Measurements from ENCODE around the gene PIEZO1. TPM values are rescaled to one million over a fixed set of nuclear protein-coding genes. Genes with fewer than 3 reads are reported as not detected.
A peak's percentile ranks its signal among the peaks of the same experiment; 100 is the strongest.

The PIEZO1 gene
- total RNA-seq, 1 donor from 2014 or later, result 247 TPM

- no peaks in the 10 kb centered on the region for H3K9me3 Mint-ChIP-seq (ENCODE audit: unreplicated experiment)
Observed at GRCh38 chr16:88815901-88816589, 31.0 kb upstream of the PIEZO1 start.

GRCh38 chr16:88815227-88815626, 30.2 kb upstream of the PIEZO1 start:
- Histone ChIP-seq H3K4me3 (ENCODE audit: insufficient read depth, low read depth, low read length) (no peak overlapping the region), H3K9ac (ENCODE audit: low read length) (no peak overlapping the region), H3K4me2 (ENCODE audit: low read length) (no peak overlapping the region), H3K4me1 (ENCODE audit: insufficient read depth, low read length) (peaks cover 14% of the 10 kb centered on the region), H3K79me2 (ENCODE audit: insufficient read depth, low read length) (peaks cover 15% of the 10 kb centered on the region), H3K27ac (ENCODE audit: low read depth, low read length) (no peak overlapping the region), H3K27me3 (ENCODE audit: insufficient read depth, low read length) (no peaks in the 10 kb centered on the region), H3K36me3 (ENCODE audit: insufficient read depth, low read length) (no peaks in the 10 kb centered on the region), H3K9me3 (ENCODE audit: insufficient read depth, low read depth, low read length) (no peaks in the 10 kb centered on the region), H4K20me1 (ENCODE audit: insufficient read depth, low read length) (peaks cover 9% of the 10 kb centered on the region), H2AFZ (ENCODE audit: low read depth, low read length) (no peak overlapping the region)
- Mint-ChIP-seq H3K4me3 (ENCODE audit: unreplicated experiment) (no peak overlapping the region), H3K9me3 (ENCODE audit: unreplicated experiment) (no peaks in the 10 kb centered on the region), H3K27ac (ENCODE audit: unreplicated experiment) (no peak overlapping the region), H3K27me3 (ENCODE audit: low read depth, unreplicated experiment) (no peaks in the 10 kb centered on the region), H3K4me1 (ENCODE audit: low read depth, unreplicated experiment) (peaks cover 2% of the 10 kb centered on the region), H3K36me3 (ENCODE audit: low read depth, unreplicated experiment) (peaks cover 1% of the 10 kb centered on the region)
- TF ChIP-seq, protein P1, sequence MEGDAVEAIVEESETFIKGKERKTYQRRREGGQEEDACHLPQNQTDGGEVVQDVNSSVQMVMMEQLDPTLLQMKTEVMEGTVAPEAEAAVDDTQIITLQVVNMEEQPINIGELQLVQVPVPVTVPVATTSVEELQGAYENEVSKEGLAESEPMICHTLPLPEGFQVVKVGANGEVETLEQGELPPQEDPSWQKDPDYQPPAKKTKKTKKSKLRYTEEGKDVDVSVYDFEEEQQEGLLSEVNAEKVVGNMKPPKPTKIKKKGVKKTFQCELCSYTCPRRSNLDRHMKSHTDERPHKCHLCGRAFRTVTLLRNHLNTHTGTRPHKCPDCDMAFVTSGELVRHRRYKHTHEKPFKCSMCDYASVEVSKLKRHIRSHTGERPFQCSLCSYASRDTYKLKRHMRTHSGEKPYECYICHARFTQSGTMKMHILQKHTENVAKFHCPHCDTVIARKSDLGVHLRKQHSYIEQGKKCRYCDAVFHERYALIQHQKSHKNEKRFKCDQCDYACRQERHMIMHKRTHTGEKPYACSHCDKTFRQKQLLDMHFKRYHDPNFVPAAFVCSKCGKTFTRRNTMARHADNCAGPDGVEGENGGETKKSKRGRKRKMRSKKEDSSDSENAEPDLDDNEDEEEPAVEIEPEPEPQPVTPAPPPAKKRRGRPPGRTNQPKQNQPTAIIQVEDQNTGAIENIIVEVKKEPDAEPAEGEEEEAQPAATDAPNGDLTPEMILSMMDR (IDR thresholded peaks at IDR 0.05; ENCODE audit: insufficient read depth, low read depth, low read length), result no peak
- no peak for TF ChIP-seq EZH2 (IDR thresholded peaks at IDR 0.05; ENCODE audit: insufficient read depth, low read length)
- no peak for DNase-seq (ENCODE audit: low read depth)
- no peak for FAIRE-seq

More at GRCh38 chr16:88815901-88816589, 31.0 kb upstream of the PIEZO1 start:
- TF ChIP-seq EZH2 (IDR thresholded peaks at IDR 0.05; ENCODE audit: insufficient read depth, low read length), result no peak
- TF ChIP-seq, protein P1 (IDR thresholded peaks at IDR 0.05; ENCODE audit: insufficient read depth, low read depth, low read length), result peak; percentile 36
- no peaks in the 10 kb centered on the region for H3K27me3 Mint-ChIP-seq (ENCODE audit: low read depth, unreplicated experiment)
- H3K4me1 ChIP-seq (ENCODE audit: insufficient read depth, low read length), result peaks cover 6% of the 10 kb centered on the region
- H3K4me3 Mint-ChIP-seq (ENCODE audit: unreplicated experiment), result no peak overlapping the region
- no peak overlapping the region for H2AFZ ChIP-seq (ENCODE audit: low read depth, low read length)
- no peaks in the 10 kb centered on the region for H3K27me3 ChIP-seq (ENCODE audit: insufficient read depth, low read length)
- H3K4me2 ChIP-seq (ENCODE audit: low read length), result no peak overlapping the region
- H3K36me3 Mint-ChIP-seq (ENCODE audit: low read depth, unreplicated experiment), result peaks cover 1% of the 10 kb centered on the region
- peaks cover 2% of the 10 kb centered on the region for H3K4me1 Mint-ChIP-seq (ENCODE audit: low read depth, unreplicated experiment)
- FAIRE-seq (no peak), DNase-seq (ENCODE audit: low read depth) (no peak)
- no peak overlapping the region for H3K27ac Mint-ChIP-seq (ENCODE audit: unreplicated experiment)
- H3K9ac ChIP-seq (ENCODE audit: low read length), result no peak overlapping the region
- peaks cover 7% of the 10 kb centered on the region for H3K79me2 ChIP-seq (ENCODE audit: insufficient read depth, low read length)
- H3K27ac ChIP-seq (ENCODE audit: low read depth, low read length), result no peak overlapping the region
- H4K20me1 ChIP-seq (ENCODE audit: insufficient read depth, low read length), result peaks cover under 1% of the 10 kb centered on the region
- no peak overlapping the region for H3K4me3 ChIP-seq (ENCODE audit: insufficient read depth, low read depth, low read length)
- no peaks in the 10 kb centered on the region for H3K9me3 ChIP-seq (ENCODE audit: insufficient read depth, low read depth, low read length)
- H3K36me3 ChIP-seq (ENCODE audit: insufficient read depth, low read length), result no peaks in the 10 kb centered on the region

DNA sequence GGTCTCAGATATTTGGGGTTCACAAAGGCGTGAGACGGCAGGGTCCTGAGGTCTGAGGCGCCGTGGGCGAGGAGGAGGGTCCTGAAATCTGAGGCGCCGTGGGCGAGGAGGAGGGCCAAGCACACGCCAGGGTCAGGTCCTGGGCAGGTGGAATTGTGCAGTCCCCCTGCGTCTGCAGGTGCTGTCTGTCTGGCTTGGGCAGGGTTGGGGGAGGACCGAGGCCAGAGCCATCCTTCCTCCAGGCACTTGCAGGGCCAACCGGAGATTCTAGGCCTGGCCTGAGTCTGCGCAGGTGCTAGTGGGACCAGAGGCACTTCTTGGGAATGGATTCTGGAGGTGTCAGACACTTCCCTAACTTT, 29.1 kb upstream of the PIEZO1 start:
- Histone ChIP-seq H4K20me1 (ENCODE audit: insufficient read depth, low read length) (peaks cover 20% of the 10 kb centered on the region), H3K4me3 (ENCODE audit: insufficient read depth, low read depth, low read length) (no peak overlapping the region), H3K4me1 (ENCODE audit: insufficient read depth, low read length) (peaks cover 19% of the 10 kb centered on the region), H3K4me2 (ENCODE audit: low read length) (no peak overlapping the region), H3K9me3 (ENCODE audit: insufficient read depth, low read depth, low read length) (no peaks in the 10 kb centered on the region), H3K27me3 (ENCODE audit: insufficient read depth, low read length) (no peaks in the 10 kb centered on the region), H3K36me3 (ENCODE audit: insufficient read depth, low read length) (peaks cover 2% of the 10 kb centered on the region), H3K9ac (ENCODE audit: low read length) (no peak overlapping the region), H3K79me2 (ENCODE audit: insufficient read depth, low read length) (peaks cover 26% of the 10 kb centered on the region), H2AFZ (ENCODE audit: low read depth, low read length) (no peak overlapping the region), H3K27ac (ENCODE audit: low read depth, low read length) (no peak overlapping the region)
- TF ChIP-seq, protein P1 (IDR thresholded peaks at IDR 0.05; ENCODE audit: insufficient read depth, low read depth, low read length), result no peak
- no peak for TF ChIP-seq EZH2 (IDR thresholded peaks at IDR 0.05; ENCODE audit: insufficient read depth, low read length)
- H3K9me3 Mint-ChIP-seq (ENCODE audit: unreplicated experiment), result no peaks in the 10 kb centered on the region
- FAIRE-seq (no peak), DNase-seq (ENCODE audit: low read depth) (no peak)
- H3K27ac Mint-ChIP-seq (ENCODE audit: unreplicated experiment), result no peak overlapping the region
- H3K27me3 Mint-ChIP-seq (ENCODE audit: low read depth, unreplicated experiment), result no peaks in the 10 kb centered on the region
- no peak overlapping the region for H3K4me3 Mint-ChIP-seq (ENCODE audit: unreplicated experiment)
- peaks cover 3% of the 10 kb centered on the region for H3K36me3 Mint-ChIP-seq (ENCODE audit: low read depth, unreplicated experiment)
- peaks cover 2% of the 10 kb centered on the region for H3K4me1 Mint-ChIP-seq (ENCODE audit: low read depth, unreplicated experiment)

Measured in astrocyte (in vitro differentiated cells and primary cell).